ENCODE data around the gene ASB15.

ASB15 gene

DNA sequence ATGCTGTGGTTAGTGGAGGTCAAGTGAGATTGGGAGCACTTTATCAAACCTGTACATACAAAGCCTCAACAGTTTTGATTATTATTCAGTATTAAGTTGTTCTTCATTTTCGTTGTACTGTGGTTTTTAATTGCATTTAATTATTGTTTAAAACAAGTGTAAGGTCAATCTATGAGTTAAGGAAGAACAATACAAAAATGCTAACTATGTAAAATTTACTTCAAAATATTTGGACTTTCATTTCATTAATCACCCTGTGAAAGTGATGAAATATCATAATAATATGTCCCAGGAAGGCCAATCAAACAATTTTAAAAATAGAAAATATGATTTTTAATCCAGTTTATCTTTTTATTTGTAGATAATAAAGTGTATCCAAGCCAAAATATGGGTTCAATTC lies 30.4 kb upstream of the ASB15 start:
- no peaks in the 10 kb centered on the region for H3K36me3 Mint-ChIP-seq (ENCODE audit: low read depth)
- H3K4me3 Mint-ChIP-seq: no peak overlapping the region
- TF ChIP-seq, protein P1, sequence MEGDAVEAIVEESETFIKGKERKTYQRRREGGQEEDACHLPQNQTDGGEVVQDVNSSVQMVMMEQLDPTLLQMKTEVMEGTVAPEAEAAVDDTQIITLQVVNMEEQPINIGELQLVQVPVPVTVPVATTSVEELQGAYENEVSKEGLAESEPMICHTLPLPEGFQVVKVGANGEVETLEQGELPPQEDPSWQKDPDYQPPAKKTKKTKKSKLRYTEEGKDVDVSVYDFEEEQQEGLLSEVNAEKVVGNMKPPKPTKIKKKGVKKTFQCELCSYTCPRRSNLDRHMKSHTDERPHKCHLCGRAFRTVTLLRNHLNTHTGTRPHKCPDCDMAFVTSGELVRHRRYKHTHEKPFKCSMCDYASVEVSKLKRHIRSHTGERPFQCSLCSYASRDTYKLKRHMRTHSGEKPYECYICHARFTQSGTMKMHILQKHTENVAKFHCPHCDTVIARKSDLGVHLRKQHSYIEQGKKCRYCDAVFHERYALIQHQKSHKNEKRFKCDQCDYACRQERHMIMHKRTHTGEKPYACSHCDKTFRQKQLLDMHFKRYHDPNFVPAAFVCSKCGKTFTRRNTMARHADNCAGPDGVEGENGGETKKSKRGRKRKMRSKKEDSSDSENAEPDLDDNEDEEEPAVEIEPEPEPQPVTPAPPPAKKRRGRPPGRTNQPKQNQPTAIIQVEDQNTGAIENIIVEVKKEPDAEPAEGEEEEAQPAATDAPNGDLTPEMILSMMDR (IDR thresholded peaks at IDR 0.05): no peak
- peaks cover 20% of the 10 kb centered on the region for H3K4me1 Mint-ChIP-seq
- no peaks in the 10 kb centered on the region for H3K9me3 Mint-ChIP-seq
- no peak overlapping the region for H3K27ac Mint-ChIP-seq
- no peak for DNase-seq
- H3K27me3 Mint-ChIP-seq (ENCODE audit: low read depth, poor library complexity): no peaks in the 10 kb centered on the region

DNA sequence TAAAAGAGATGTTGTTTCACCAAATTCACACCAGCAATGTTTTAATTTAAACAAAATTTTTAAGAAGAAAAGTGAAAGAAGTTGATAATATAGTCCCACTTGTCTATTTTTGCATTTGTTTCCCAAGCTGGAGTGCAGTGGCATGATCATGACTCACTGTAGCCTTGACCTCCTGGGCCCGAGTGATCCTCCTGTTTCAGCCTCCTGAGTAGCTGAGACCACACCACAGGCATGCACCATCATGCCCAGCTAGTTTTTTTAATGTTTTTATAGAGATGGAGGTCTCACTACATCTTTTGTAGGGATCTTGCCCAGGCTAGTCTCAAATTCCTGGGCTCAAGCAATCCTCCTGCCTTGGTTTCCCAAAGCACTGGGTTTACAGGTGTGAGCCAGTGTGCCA lies 29.9 kb upstream of the ASB15 start:
- no peak overlapping the region for H3K27ac Mint-ChIP-seq
- peaks cover 20% of the 10 kb centered on the region for H3K4me1 Mint-ChIP-seq
- H3K9me3 Mint-ChIP-seq: no peaks in the 10 kb centered on the region
- TF ChIP-seq, protein P1 (IDR thresholded peaks at IDR 0.05): no peak
- H3K4me3 Mint-ChIP-seq: no peak overlapping the region
- H3K36me3 Mint-ChIP-seq (ENCODE audit: low read depth): no peaks in the 10 kb centered on the region
- no peak for DNase-seq
- no peaks in the 10 kb centered on the region for H3K27me3 Mint-ChIP-seq (ENCODE audit: low read depth, poor library complexity)

DNA sequence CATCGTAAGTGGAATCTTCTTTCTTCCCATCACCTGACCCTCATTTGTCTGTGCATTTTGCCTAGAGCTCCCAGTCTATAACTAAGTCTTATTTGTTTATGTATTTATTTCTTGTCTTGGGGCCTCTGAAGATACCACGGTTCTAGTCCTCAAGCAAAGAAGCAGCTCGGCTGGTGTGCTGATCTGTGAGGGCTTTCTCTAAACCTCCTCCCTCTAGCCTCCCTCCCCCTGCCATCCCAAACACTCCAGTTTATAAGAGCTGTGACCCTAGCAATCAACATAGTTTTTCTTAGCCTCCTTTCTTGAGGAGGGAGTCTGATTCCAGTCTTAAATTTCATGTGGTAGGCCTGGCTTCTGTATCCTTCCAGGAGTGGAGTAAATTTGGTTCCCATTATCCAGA lies 28.3 kb upstream of the ASB15 start:
- TF ChIP-seq, protein P1 (IDR thresholded peaks at IDR 0.05): no peak
- Mint-ChIP-seq H3K9me3 (no peaks in the 10 kb centered on the region), H3K4me1 (peaks cover 20% of the 10 kb centered on the region), H3K27ac (peak overlapping the region; percentile 87), H3K36me3 (ENCODE audit: low read depth) (no peaks in the 10 kb centered on the region), H3K27me3 (ENCODE audit: low read depth, poor library complexity) (no peaks in the 10 kb centered on the region), H3K4me3 (peak overlapping the region; percentile 47)
- DNase-seq: no peak

DNA sequence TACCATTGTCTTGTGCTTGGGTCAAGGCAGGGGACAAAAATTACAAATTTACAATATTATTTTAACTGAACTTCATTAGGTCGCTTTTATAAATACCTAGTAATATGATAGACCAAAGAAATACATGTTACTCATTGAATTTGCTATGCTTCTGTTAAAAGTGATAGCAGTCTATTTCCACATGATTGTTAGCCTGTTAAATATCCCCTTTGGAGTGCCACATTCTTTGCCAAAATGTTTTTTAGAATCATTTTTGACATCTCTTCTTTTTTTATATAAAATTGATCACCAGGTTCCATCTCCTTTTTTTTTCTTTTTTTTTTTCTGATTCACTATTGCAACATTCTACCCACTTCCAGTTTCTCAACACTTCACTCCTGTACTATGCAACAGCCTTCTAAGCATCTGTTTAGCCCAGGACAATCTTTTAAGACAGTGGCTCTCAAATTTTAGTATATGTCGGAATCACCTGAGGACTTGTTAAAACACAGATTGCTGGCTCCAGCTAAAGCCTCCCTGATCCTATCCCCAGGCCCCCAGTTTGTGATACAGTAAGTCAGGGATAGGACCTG lies 27.6 kb upstream of the ASB15 start:
- H3K36me3 Mint-ChIP-seq (ENCODE audit: low read depth): no peaks in the 10 kb centered on the region
- no peaks in the 10 kb centered on the region for H3K9me3 Mint-ChIP-seq
- no peak overlapping the region for H3K27ac Mint-ChIP-seq
- H3K27me3 Mint-ChIP-seq (ENCODE audit: low read depth, poor library complexity): no peaks in the 10 kb centered on the region
- TF ChIP-seq, protein P1 (IDR thresholded peaks at IDR 0.05): no peak
- no peak for DNase-seq
- no peak overlapping the region for H3K4me3 Mint-ChIP-seq
- peaks cover 20% of the 10 kb centered on the region for H3K4me1 Mint-ChIP-seq

DNA sequence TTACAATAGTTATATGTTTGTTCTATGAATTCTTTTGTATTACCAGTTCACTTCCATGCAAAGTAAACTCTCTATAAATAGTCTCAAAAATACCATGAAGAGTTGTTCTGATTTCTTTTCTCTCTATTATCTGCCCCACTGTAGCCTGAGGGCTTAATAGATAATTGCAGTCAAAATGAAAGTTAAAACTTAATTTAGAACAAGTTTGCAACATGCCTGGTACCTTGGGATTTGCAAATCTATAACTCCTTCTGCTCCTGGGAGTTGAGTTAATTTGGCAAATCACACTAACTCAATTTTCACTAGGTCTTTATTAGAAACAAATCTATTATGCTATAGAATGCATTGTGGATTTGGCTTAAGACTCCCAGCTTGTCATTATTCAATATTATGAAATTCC lies 22.2 kb upstream of the ASB15 start:
- no peak overlapping the region for H3K27ac Mint-ChIP-seq
- peaks cover 15% of the 10 kb centered on the region for H3K27me3 Mint-ChIP-seq (ENCODE audit: low read depth, poor library complexity)
- H3K4me1 Mint-ChIP-seq: peaks cover 4% of the 10 kb centered on the region
- no peaks in the 10 kb centered on the region for H3K36me3 Mint-ChIP-seq (ENCODE audit: low read depth)
- no peak for DNase-seq
- no peak overlapping the region for H3K4me3 Mint-ChIP-seq
- TF ChIP-seq, protein P1 (IDR thresholded peaks at IDR 0.05): no peak
- no peaks in the 10 kb centered on the region for H3K9me3 Mint-ChIP-seq

DNA sequence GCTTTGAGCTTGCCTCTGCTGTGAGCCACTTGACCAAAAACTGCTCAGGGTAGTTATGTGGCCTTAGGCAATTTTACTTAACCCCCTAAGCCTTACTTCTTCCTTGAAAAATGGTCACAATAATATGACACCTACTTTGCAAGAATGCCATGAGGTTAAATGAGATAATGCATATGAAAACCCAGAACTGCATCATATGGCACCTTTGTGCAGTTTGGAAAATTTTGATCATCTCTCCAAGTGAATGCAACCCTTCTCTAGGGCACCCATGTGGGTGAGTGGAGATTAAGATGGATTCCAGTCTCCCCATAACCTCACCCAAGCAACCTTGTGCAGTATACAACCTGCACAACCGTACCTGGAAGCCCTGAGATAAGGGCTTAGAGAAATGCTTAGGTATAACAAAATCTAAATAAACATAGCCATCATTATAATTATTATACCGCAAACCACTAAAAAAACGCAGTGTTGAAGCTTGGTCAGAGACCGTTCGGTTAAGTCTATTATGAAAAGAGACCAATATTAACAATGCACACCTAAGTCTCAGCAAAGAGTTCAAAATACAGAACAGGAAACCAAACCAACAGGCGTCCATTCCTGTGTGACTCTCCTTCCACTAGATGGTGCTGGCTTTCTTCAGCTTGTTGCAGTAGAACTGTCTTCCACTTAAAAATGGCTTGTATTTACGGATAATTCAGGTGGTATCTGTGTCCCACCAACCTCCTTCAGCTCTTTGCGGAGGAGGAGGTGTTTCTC lies 21.0 kb upstream of the ASB15 start:
- Mint-ChIP-seq H3K4me3 (no peak overlapping the region), H3K9me3 (no peaks in the 10 kb centered on the region), H3K4me1 (peaks cover 4% of the 10 kb centered on the region), H3K27me3 (ENCODE audit: low read depth, poor library complexity) (peaks cover 15% of the 10 kb centered on the region), H3K36me3 (ENCODE audit: low read depth) (no peaks in the 10 kb centered on the region), H3K27ac (no peak overlapping the region)
- TF ChIP-seq, protein P1 (IDR thresholded peaks at IDR 0.05): peak; percentile 63
- DNase-seq: peak; percentile 11
